Bone marrow (tissue), 2 donors: ENCODE data around the gene ABCF2.

ENCODE experiments used
- DNase-seq, 2 donors: peaks; one replicate each; lab custom pipeline; 2025; lab: John Stamatoyannopoulos, UW

ABCF2 gene

DNA sequence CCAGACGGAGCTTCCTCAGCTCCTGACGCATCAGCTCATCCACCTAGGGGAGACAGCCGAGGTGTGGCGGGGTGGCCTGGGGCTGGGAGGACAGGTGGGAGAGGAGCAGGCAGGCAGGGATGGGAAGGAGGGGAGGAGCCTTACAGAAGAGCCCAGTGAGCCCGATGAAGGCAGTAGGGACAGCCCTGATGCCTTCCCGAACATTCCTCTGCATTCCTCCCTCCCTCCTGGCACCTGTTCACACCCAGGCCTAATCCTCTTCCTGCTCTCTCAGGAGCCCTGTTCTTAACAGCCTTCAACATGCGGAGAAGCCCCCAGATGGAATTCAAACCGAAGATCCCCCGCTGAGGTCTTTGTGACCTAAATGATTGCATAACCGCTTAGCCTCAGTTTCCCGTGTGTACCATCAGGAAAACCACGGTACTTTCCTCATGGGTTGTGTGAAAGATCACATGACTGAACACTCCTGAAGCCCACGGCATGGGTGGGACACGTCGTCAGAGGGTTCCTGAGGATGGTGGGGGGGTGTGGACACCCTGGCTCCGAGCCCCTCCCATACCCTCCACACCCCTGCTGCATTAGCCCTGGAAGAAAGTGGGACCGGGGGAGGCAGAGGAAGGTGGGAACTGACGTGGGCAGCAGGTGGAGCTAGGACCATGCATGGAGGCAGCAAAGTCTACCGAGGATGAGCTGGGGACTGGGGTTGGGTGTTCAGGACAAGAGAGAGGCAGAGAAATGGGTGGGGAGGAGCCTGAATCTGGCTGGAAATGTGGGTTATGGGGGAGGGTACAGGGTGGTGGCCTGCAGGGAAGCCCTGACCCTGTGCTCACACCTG, 31.2 kb downstream of the ABCF2 start:
- no peak for DNase-seq

DNA sequence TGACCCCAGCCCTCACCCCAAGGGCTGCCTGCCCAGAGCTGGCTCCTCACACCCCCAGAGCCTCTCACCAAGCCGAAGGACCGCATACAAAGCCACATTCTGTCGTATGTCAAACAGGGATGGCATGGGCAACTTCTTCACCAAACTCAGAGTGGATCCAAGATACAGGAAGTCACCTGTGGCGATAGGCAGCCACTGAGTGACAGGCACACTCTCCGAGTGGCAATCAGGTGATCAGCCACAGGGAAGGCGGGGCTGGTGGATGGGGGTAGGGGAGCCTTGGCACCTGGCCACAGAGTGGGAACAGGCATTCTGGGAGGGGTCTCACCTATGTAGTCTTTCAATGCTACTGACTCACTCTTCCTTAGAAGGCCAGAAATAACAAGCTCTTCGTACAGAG, 32.8 kb downstream of the ABCF2 start:
- DNase-seq = no peak

- DNase-seq = no peak
Measured at GRCh38 chr7:151193203-151193978, 33.6 kb downstream of the ABCF2 start.

- DNase-seq = no peak
Measured at GRCh38 chr7:151192002-151192539, 34.9 kb downstream of the ABCF2 start.

DNA sequence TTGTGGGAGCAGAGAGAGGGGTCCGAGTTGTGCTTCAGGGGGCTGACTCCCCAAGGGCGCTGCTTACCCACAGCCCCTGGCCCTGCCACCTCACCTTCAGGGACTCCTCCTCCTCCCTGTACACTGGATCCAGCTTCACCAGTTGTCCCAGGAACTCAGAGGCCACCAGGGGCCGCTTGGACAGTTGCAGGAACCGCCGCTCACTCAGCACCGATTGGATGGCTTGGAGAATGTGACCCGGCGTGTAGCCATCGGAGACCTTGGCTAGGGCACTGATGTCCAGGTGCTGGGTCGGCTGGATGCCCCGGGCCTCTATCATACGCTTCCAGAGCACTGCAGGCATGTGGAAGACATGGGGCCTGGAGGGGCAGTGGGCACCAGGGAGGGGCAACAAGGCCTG, 35.5 kb downstream of the ABCF2 start:
- no peak for DNase-seq

DNA sequence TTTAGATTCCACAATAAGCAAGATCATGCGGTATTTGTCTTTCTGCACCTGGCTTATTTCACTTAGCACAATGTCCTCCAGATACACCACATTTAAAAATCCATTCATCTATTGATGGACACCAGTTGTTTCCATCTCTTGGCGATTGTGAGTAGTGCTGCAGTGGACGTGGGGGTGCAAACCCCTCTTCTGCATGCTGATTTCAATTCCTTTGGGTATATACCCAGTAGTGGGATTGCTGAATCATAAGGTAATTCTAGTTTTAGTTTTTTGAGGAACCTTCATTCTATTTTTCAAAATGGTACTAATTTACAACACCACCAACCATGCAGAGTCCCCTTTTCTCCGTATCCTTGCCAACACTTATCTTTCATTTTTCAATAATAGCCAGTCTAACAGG, 38.0 kb downstream of the ABCF2 start:
- DNase-seq = no peak

DNA sequence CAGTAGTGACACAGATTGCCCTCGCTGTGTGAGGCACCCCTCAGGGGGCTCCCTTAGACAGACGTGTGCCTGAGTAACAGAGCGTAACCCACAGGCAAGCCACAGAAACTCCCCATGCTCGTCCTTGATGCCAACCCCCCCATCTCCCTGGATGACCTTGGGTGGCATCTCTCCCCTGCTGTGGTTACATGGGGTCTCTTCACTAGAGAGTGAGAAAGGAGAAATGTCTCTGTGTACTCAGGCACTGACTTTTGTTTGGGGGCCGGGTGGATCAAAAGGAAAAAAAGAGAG, 38.8 kb downstream of the ABCF2 start:
- DNase-seq = no peak

DNA sequence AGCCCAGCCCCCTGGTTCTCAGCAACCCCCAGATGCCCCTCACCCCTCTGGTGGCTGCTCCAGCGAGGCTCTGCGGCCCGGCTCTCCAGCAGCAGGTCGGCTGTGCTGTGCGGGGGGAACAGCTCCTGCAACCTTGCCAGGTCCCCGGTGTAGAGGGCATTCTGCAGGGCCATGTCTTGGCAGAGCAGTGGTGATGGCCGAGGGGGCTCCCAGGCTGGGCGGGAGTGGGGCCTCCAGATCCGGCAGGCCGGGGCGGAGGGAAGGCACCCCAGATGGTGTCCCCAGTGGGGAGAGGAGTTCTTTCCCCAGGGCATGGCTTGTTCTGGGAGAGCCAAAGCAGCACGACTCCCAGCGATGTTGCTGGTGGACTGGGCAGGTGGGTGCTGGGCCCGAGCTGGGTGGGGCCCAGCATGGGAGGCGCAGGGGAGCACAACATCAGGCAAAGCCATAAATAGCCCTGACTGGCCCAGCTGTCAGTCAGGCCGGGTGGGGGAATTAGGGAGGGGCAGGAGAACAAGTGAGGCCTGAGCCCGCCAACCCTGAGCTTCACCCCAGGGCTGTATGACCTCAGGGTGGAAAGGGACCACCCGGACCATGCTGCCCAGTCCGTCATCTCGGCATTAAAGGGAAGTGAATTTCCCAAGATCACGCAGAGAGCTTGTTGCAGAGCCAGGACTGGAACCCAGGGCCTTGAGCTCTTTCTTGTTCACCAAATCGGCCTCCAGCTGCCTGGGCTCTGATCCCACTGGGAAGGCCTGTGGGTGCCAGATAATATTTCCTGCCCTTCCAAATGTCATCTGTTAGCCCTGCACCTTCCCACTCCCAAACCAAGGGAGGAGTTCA, 39.4 kb downstream of the ABCF2 start:
- no peak for DNase-seq

DNA sequence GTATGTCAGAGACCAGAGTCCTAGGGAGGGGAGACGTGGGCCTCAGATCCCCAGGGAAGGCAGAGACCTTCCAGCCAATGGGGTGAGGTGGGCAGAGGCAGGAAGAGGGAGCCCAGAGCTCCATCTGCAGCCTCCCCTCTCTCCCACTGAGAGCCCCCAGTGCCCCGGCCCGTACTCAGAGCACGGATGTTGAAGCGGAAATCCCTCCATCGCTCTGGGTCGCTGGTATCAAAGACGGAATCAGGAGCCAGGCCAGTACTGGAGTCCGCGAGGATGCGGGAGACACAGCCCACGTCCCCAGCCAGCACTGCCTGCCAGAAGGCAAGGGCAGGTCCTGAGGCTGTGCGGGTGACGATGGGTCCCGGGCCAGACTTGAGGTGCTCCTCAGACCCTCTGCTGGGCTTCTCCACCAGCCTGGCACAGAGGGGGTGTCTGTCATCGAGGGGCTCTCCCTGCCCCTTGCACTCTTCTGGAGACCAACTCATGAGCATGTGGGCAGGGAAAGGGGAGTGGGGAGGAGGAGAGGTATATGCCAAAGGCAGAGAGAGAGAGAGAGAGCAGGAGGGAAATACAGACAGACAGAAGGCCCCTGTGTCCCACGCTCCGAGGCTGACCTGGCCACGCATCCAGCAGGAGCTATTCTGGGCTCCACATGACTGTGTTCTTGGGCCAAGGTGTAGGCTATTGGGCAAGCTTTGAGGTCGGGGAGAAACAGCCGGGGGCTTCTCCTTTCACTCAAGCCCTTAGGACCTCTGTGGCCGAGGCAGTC, 40.2 kb downstream of the ABCF2 start, which contains the start of gene ASB10:
TSS of gene ASB10 (minus strand) at position 611 of the 769 bp plus-strand sequence. CDS start at position 491, 120 bp downstream.
- DNase-seq = no peak

GRCh38 chr7:151185762-151186639, 41.0 kb downstream of the ABCF2 start:
- no peak for DNase-seq

DNA sequence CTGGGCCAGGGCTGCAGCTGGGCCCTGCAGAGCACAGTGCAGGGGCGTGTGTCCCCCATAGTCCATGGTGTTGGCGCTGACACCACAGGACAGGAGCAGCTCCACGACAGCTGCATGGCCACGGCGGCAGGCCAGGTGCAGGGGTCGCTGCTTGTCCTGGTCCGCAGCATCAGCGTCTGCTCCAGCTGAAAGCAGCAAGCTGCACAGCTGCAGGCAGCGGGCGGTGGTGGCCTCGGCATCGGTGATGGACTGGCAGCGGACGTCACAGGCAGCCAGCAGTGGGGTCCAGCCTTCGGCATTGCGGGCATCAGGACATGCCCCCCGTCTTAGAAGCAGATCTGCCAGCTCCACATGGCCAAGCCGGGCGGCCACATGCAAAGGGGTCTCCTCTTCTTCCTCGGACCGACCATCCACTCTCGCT, 46.0 kb downstream of the ABCF2 start:
- no peak for DNase-seq

GRCh38 chr7:151179946-151180345, 47.1 kb downstream of the ABCF2 start:
- no peak for DNase-seq

DNA sequence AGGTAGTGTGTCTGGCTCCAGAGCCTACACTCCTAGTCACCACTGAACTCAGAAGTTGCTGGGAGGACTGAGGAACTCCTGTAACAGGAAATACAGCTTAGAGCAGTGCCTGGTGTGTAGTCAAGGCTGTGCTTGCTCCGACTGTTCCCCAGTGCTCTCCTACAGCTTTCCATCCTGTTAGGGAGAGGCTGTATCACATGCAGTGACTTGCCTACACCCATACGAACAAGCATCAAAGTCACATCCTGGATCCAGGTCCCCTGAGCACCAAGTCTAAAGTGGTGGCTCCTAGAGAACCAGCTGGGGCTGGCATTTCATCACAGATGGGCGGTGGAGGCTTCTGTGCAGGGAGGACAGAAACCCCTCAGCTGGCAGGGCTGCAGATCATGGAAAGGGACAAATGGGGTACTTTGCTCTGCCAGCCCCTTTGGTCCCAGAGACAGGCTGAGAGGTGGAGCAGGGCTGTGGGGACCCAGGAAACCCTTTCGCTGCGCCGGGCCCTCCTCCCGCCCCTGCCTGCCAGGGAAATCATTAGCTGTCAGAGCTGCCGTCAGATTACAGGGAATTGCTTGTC, 47.6 kb downstream of the ABCF2 start:
- DNase-seq = no peak

- DNase-seq = no peak
Measured at GRCh38 chr7:151178831-151179230, 48.2 kb downstream of the ABCF2 start.

GRCh38 chr7:151178236-151178635, 48.8 kb downstream of the ABCF2 start:
- no peak for DNase-seq

DNA sequence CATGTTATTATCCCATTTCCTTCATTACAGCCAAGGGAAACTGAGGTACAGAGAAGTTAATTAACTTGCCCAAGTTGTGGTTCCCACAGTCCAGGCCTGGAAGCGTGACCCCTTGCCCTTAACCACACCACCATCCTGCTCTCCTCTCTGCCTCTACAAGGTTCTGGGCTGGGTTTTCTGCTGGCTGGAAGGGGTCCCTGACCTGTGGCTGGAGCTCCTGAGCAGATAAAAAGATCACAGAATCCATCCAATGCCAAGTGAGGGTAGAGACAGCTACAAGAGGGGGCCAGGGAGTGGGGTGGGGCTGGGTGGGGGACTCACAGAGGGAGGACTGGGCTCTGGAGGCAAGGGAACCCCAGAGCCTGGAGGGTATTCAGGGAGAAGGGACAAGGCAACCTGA, 49.7 kb downstream of the ABCF2 start:
- DNase-seq = no peak

DNA sequence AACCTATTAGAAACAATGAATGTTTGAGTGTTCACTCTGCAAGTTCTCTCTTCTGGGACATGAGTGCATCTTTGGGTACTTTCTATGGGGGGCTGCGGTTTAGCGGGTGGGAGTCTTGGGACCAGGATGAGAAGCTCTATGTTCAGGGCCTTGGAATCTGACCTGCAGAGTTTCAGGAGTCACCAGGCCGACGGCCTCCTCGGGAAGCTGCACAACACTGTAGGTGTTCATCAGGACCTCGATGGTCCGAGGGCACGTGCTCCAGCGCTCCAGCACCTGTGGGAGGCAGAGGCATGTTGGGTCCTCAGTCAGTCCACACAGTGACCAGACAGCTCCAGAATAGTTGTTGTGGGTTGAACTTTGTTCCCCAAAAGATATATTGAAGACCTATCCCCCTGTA, 50.6 kb downstream of the ABCF2 start:
- no peak for DNase-seq

- DNase-seq = no peak
Measured at GRCh38 chr7:151175793-151176311, 51.2 kb downstream of the ABCF2 start.

DNA sequence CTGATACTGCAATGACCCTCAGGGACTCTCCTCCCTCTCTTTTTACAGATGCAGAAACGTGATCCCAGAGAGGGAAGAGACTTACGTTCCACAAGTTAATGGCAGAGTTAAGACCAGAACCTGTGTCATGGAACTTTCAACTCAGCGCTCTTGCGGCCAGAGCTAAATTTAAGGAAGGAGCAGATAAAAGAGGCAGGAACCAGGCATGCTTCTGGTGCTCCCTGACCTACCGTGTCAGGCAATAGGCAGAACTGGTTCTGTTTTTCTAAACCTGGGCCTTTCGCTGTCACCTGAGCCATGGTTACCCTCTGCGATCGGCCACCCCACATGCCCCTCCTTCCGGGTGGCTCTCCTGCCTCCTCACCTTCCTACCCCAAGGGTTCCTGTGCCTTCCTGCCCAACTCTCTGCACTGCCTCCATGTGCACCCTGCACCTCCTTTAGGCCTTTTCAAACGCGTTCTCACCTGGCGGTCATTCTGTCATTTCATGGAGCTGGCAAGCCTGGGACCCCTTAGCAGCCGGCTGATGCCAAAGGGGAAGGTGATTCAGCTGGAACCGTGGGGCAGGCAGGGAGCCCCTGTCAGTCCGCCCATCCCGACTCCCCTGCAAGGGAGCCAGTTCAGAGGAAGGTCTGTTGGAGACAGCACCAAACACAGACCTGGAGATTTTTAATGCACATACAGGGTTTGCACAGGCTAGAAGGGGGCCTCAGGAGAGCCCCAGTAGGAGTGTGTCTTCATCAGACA, 51.8 kb downstream of the ABCF2 start:
- DNase-seq = no peak
